GM18868 (cell line): ENCODE results near the gene MAP2.
"Not testable (repeated sequence)": the region's sequence is repeated elsewhere in the genome, so short reads cannot be mapped to it uniquely, and the experiment has no call there.

Experiments
- ATAC-seq: cut with Tn5 transposase; IDR thresholded peaks from one replicate; pipeline ENCODE4 v1.9.1; 2021; ENCODE audit warnings: mild to moderate bottlenecking, moderate library complexity; ENCODE audit not compliant: unreplicated experiment

MAP2 gene

GRCh38 chr2:209472112-209472832 is 48.4 kb downstream of the MAP2 start:
- no peak for ATAC-seq

DNA sequence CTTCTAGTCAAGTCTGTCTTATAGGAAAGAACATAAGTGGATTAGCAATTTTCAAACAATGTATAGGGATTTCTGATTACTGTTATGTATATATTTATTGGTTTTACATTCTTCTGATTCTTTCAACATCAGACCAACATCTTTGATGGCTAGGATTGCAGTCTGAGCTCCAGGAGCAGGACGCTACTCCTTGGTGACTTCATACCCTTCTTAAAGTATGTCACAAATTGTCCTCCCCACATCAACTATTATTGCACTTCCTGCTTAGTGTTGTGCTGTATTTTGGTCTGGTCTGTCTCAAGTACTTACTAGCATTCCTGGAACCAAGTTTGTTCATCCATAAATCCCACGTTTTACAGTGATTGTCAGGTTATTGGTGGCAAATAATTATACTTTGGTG is 49.0 kb downstream of the MAP2 start:
- no peak for ATAC-seq

- no peak for ATAC-seq
Measured at GRCh38 chr2:209473930-209474419, 50.1 kb downstream of the MAP2 start.

GRCh38 chr2:209474960-209475359 is 51.1 kb downstream of the MAP2 start:
- no peak for ATAC-seq

GRCh38 chr2:209476367-209477208 is 52.7 kb downstream of the MAP2 start:
- ATAC-seq: no peak

GRCh38 chr2:209492296-209492695 is 68.4 kb downstream of the MAP2 start:
- ATAC-seq: not testable (repeated sequence)

- not testable (repeated sequence) for ATAC-seq
Measured at GRCh38 chr2:209495068-209495620, 71.3 kb downstream of the MAP2 start.

DNA sequence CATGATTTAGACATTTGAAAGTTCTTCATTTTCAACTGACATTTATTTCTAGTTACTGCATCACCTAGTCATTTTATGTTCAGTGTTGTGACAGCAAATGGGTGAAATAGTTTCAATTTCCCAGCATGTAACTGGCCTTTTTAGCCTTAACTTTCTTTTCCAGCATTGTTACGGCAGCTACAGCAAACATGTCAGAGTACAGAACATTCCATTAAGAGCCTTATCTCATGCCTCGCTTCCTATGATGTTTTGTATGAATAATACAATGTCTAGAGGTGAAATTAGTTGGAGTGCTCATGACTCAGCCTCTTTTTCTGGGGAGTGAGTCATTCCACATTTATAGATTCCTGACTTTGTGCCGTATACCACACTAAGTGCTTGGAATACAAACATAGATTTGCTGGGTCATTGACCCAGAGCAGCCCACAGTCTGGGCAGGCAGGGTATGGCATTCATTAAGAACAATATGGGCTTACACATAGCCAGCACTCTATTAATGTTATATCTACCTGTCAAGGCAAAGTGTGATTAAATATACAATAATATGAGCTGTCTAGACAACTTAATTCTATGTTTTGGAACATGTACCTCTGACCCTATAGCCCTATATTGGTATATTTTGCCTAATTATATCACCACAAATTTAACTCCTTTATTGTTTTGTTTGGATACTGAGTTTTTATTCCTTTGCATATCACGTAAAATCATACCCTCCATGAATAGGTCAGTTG is 72.2 kb downstream of the MAP2 start:
- no peak for ATAC-seq

GRCh38 chr2:209496586-209496982 is 72.7 kb downstream of the MAP2 start:
- ATAC-seq: no peak

GRCh38 chr2:209498614-209499013 is 74.8 kb downstream of the MAP2 start:
- no peak for ATAC-seq

GRCh38 chr2:209499069-209499468 is 75.2 kb downstream of the MAP2 start:
- no peak for ATAC-seq

DNA sequence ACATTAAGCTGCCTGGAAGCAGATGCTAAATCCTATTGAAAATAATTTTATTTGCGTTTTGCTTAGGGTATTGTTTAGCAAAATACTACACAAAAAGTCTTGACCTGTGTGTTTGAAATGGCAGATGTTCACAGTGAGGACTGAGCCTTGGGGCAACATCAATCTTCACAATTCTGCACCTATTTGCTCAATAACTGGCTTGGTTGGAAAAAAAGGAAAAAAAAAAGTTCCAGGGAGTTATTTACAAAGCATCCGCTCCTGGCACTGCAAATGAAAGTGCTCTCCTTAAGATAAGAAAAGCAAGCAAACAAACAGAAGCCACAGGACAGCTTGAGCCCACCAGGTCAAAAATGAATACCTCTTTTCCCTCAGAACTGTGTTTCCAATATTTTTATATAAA is 77.7 kb downstream of the MAP2 start:
- ATAC-seq: no peak

GRCh38 chr2:209505410-209505809 is 81.6 kb downstream of the MAP2 start:
- ATAC-seq: no peak

- ATAC-seq: no peak
Measured at GRCh38 chr2:209508255-209508654, 84.4 kb downstream of the MAP2 start.

DNA sequence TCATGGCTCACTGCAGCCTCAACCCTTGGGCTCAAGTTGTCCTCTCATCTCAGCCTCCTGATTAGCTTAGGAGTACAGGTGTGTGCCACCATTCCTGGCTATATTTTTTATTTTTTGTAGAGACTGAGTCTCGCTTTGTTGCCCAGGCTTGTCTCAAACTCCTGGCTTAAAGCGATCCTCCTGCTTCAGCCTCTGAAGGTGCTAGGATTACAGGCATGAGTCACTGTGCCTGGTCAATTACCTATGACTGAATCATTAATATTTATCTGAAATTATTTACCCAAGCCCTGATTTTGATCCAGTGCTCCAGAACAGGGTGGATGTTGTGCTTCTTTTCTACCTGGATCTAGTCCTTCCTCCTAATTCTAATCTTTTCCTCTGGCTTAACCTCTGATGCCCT is 87.8 kb downstream of the MAP2 start:
- ATAC-seq: no peak

DNA sequence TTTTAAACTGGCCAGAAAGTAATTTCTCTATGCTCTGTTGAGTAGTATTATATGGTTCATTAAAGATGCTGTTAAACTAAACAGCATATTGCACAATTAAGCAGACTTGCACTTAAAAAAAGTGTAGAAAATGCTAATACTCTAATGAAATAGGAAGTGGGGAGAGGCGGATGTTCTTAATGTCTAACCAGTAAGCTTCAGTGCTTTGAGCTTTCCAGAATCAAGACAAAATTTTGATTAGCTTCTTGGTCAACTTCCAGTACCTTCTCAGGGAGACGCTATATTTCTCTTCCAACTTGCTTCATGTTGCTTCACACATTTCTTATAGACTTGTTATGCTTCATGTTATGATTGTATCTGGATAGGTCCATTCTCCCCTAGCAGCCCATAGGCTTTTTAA is 89.1 kb downstream of the MAP2 start:
- peak; percentile 40 for ATAC-seq

GRCh38 chr2:209517436-209517835 is 93.6 kb downstream of the MAP2 start:
- ATAC-seq: no peak

- no peak for ATAC-seq
Measured at GRCh38 chr2:209519271-209519670, 95.4 kb downstream of the MAP2 start.

DNA sequence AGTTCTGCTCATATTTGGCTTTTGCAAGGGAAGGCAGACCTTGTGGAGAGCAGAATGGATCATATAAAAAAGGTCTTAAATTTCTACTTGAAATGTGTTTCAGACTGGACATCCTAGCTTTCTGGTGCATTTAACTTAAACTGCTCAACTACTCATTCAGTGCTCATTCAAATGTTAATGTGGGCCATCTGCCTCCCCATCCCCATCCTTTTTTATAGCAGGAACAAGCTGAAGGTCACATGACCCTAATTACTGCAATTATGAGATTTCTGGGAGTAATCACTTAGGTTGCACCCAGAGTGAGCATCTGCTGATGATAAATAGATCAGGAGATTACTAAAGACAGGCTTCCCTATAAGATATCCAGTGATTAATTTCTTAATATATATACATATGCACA is 96.1 kb downstream of the MAP2 start:
- ATAC-seq: no peak

- ATAC-seq: no peak
Measured at GRCh38 chr2:209523041-209523740, 99.3 kb downstream of the MAP2 start.
